ENCODE data around the gene SEC22B.
"Not testable (repeated sequence)": the region's sequence is repeated elsewhere in the genome, so short reads cannot be mapped to it uniquely, and the experiment has no call there.

Gene SEC22B

GRCh38 chr1:120176092-120176855 lies at the start of gene SEC22B:
Gene SEC22B, minus strand, starts transcription at chr1:120176520. Its CDS starts 139 bp downstream, at chr1:120176381.
- peak within 1 kb of the TSS; percentile 86 for H3K27ac ChIP-seq
- TF ChIP-seq CTCF (conservative IDR thresholded peaks at IDR 0.05) (no peak), ZFX (IDR thresholded peaks at IDR 0.05) (peak; percentile 30; the same call in 1 of the 2 replicates)

DNA sequence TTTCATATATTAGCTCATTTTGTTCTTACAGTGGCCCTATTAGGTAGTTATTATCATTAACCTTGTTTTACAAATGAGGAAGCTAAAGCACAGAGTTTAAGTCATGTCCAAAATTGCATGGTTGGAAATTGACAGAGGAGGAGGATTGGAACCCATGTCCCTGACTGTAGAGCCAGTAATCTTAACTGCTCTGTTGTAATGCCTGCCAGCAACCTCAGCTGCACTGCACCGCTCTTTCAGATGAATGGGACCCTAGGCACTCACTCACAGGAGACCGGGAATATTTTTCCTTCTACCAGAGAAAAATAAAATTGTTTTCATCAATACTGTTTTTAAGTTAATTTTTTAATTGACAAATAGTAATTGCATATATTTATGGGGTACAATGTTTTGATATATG lies 41.6 kb upstream of the SEC22B start:
- H3K27ac ChIP-seq, result not testable (repeated sequence)

DNA sequence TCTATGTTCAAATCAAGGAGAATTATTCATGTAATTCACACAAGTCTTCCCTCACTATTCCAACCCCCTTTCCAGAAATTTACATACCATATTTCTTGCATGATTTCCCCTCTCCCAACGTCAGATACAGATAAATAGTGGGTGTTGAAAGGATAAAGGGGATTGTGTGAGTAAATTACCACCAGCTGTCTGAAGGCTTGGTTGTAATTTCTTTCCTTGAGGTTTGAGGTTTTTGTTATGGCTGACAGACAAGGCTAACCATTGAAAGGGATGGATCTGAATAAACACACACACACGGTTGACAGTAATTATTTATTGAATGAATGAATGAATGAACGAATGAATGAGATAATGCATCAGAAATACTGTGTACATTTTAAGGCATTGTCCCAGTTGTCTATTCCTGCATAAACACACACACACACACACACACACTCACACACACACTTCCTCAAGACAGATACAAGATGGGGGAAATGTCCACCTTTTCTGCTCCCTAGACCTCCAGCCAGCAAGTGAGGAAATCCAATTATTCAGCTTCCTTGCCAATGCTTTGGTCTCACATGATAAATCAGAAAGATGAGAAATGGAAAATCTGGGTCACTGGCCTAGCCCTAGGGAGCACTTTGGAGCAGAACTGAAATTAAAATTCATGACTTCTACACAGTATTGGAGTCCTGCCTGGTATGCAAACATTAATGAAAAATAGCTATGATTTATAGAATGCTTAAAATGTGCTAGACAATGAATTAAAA lies 41.0 kb upstream of the SEC22B start:
- not testable (repeated sequence) for H3K27ac ChIP-seq

- H3K27ac ChIP-seq, result not testable (repeated sequence)
These were observed 37.3 kb upstream of the SEC22B start for GRCh38 chr1:120213606-120214005.

DNA sequence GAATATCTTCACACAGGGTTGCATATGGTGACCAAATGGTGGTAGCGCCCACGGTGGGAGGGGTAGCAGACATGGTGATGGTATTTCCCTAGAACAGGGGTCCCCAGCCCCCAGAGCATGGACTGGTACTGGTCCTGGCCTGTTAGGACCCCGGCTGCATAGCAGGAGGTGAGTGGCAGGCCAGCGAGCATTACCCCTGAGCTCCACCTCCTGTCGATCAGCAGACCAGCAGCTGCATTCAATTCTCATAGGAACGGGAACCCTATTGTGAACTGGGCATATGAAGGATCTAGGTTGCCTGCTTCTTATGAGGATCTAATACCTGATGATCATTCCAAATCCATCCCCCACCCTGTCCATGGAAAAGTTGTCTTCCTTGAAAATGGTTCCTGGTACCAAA lies 34.4 kb upstream of the SEC22B start:
- not testable (repeated sequence) for H3K27ac ChIP-seq

DNA sequence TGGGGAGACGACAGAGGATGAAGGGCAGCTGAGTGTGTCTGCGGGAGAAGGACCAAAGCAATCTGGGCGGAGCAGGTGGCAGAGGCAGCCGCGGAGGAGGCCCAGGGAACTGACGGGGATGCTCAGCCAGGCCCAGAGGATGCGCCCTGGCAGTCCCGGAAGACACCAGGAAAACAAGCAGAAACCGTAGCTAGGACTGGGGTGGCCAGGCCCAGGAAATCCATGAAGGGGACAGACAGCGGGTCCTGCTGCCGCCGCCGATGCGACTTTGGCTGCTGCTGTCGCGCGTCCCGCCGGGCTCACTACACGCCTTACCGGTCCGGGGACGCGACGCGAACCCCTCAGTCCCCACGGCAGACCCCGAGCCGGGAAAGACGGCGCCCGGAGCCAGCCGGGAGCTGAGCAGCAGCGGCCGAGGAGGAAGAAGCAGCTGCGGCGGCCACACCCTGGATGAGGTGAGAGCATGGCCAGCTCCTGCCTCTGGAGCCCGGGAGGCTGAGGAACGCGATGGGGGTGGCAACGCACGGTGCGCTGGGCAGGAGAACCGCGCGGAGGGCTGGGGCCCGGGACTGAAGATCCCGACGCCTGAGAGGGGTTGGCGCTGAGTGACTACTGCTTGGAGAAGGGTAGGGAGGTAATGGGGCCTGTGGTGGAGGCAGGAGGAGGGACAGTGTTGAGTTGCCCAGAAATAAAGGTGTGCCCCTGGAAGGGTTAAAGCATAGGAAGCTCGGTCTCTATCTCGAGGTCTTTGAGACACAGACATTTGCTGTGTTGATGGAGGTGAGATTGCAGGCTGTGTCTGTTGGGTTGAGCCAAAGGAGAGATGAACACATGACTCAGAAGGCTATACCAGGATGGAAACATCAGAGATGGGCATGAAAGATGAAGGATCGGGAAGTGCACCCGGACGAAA lies 20.8 kb upstream of the SEC22B start:
- not testable (repeated sequence) for H3K27ac ChIP-seq

GRCh38 chr1:120188626-120189025 lies 12.3 kb upstream of the SEC22B start:
- H3K27ac ChIP-seq, result not testable (repeated sequence)

- not testable (repeated sequence) for H3K27ac ChIP-seq
These were observed 5.9 kb upstream of the SEC22B start for GRCh38 chr1:120182176-120182707.

- not testable (repeated sequence) for H3K27ac ChIP-seq
These were observed 3.7 kb upstream of the SEC22B start for GRCh38 chr1:120179811-120180690.

DNA sequence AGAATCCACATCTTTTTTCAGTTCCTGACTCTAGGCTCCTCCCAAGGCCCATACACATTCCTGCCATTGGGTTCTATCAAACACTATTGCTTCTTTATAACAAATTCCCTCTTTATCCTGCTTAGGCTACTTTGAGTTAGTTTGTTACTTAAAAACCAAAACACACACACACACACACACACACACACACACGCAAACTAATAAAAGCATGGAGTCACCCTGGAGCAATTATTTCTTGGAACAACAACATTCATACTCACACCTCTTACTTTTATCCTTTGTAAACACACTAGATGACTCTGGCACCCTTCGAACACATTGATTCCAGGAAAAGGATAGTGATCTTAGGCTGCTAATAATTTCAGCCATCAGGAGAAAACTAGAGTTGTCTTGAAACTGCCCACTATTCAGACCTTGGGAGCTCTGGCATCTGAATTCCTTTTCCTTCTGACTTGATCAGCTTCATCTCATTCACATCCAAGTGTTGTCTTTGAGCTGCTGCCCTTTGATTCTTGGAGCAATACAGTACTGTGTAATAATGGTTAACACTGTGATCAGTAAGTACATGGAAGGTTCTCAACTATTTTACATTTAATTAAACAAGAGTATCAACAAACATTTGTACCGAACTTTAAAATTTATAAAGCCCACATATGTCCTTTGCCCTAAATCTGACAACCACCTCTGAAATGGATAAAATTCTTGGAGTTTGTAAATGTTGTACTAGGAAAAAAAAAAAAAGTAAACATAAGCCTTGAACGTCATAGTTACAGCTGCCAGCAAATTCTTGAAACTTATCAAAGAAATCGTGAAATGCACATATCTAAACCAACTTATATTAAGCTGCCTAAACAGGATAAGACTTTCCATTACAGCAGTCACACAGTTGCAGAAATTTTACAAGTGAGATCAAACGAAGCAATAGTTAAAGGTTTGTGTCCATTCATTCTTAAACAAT lies 2.8 kb upstream of the SEC22B start:
- no peak for TF ChIP-seq CTCF (conservative IDR thresholded peaks at IDR 0.05)
- no peak for TF ChIP-seq ZFX (IDR thresholded peaks at IDR 0.05)
- no peak overlapping the region for H3K27ac ChIP-seq

DNA sequence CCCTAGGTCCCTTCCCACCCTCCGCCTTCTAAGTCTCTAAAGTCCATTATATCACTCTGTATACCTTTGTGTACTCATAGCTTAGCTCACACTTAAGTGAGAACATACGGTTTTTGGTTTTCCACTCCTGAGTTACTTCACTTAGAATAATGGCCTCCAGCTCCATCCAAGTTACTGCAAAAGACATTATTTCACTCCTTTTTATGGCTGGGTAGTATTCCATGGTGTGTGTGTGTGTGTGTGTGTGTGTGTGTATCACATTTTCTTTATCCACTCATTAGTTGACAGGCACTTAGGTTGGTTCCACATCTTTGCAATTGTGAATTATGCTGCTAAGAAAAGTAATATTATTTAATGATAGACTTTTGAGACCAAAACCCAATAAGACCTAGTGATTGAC lies 1.7 kb upstream of the SEC22B start:
- H3K27ac ChIP-seq, result not testable (repeated sequence)

DNA sequence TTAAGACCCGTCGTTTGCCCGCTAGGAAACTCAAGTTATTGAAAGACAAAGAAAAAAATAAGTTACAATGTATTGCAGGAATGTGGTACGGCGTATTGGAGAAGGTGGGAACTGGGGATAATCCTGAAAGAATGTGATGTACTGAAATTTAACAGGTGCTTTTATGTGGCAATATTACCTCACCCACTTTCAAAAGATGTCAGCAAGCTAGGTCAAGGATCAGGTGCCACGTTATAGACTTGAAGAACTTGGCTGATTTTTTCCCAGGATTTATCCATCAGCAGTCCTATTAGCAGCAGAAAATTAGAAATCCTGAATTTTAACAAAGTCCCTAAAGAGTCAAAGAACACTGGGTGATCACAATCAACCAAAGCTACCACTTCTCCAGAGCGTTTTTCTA lies 632 bp downstream of the SEC22B start:
- peak overlapping the region; percentile 86 for H3K27ac ChIP-seq

DNA sequence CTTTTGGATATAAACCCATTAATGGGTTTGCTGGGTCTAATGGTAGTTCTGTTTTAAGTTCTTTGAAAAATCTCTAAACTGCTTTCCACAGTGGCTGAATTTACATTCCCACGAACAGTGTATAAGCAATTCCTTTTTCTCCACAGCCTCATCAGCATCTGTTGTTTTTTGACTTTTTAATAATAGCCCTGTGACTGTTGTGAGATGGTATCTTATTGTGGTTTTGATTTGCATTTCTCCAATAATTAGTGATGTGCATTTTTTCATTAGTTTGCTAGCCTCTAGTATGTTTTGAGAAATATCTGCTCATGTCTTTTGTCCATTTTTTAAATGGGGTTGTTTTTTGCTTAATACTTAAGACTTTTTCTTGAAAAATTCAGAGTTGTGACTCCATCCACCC lies 11.6 kb downstream of the SEC22B start:
- H3K27ac ChIP-seq, result not testable (repeated sequence)

DNA sequence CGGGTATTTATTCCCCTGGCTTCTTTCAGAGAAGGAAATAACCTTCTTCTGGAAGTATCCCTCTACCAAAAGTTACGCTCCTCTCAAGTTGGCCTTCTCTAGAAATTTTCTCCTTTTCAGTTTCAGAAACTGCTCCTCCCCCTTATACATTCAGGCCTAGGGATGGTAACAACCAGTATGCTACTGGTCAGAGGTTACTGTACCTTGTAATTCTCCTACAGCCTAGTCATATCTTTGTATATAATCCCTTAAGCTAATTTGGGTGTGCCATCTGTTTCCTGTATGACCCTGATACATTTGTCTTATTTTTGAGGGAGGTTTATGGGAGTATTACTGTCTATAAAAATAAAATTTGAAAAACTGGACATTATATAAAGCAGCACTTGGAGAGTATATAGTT lies 14.3 kb downstream of the SEC22B start:
- H3K27ac ChIP-seq, result not testable (repeated sequence)

DNA sequence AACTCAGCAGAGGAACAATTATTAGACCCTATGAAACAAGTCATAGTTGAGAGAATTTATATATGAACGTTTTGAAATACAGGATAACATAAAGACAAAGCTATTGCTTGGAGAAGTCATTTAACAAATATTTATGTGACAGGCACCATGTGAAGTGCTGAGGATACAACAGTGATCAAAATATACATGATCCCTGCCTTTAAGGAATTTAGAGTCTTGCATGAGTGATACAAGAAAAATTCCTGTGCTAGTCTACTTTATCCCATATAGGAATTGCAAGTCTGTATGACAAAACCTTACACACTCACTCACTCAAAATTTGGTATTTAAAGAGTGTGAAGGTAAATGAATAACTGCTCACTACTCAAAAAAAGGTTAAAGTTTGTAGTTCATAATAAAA lies 17.8 kb downstream of the SEC22B start:
- not testable (repeated sequence) for H3K27ac ChIP-seq

- not testable (repeated sequence) for H3K27ac ChIP-seq
These were observed 18.2 kb downstream of the SEC22B start for GRCh38 chr1:120158086-120158485.

All from C4-2B (cell line).